Activated naive CD4-positive, alpha-beta T cell treated with anti-CD3 and anti-CD28 coated beads, Interleukin-2, amount 50 U/mL, for 24 hours (primary cell): ENCODE results near the gene GPR6.
A peak's percentile ranks its signal among the peaks of the same experiment; 100 is the strongest.

Experiments used
- H3K27ac Mint-ChIP-seq: one replicate; pipeline ENCODE4 v1.8.0; 2021; ENCODE audit warnings: mild to moderate bottlenecking, mixed read lengths
- H3K27me3 Mint-ChIP-seq: one replicate; pipeline ENCODE4 v1.8.0; 2021; ENCODE audit warnings: mixed read lengths
- H3K36me3 Mint-ChIP-seq: one replicate; pipeline ENCODE4 v1.8.0; 2021; ENCODE audit warnings: mixed read lengths
- H3K4me1 Mint-ChIP-seq: one replicate; pipeline ENCODE4 v1.8.0; 2021; ENCODE audit warnings: mixed read lengths
- H3K4me3 Mint-ChIP-seq: one replicate; pipeline ENCODE4 v1.8.0; 2021; ENCODE audit warnings: mild to moderate bottlenecking, mixed read lengths
- H3K9me3 Mint-ChIP-seq: one replicate; pipeline ENCODE4 v1.8.0; 2021; ENCODE audit warnings: mixed read lengths

Gene GPR6, protein sequence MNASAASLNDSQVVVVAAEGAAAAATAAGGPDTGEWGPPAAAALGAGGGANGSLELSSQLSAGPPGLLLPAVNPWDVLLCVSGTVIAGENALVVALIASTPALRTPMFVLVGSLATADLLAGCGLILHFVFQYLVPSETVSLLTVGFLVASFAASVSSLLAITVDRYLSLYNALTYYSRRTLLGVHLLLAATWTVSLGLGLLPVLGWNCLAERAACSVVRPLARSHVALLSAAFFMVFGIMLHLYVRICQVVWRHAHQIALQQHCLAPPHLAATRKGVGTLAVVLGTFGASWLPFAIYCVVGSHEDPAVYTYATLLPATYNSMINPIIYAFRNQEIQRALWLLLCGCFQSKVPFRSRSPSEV

GRCh38 chr6:109978174-109979032 is at the start of gene GPR6:
Gene GPR6 (plus strand): TSS chr6:109978311. CDS start chr6:109979113, 802 bp downstream.
- peak within 1 kb of the TSS; percentile 44 for H3K27ac Mint-ChIP-seq

GRCh38 chr6:109934293-109934692 is 43.8 kb upstream of the GPR6 start:
- Mint-ChIP-seq H3K36me3 (no peaks in the 10 kb centered on the region), H3K27ac (no peak overlapping the region), H3K4me1 (no peaks in the 10 kb centered on the region), H3K27me3 (no peaks in the 10 kb centered on the region), H3K9me3 (no peaks in the 10 kb centered on the region), H3K4me3 (no peak overlapping the region)

More at GRCh38 chr6:109978174-109979032, at the start of gene GPR6:
- peaks cover 5% of the 10 kb centered on the region for H3K9me3 Mint-ChIP-seq
- H3K4me1 Mint-ChIP-seq, result no peaks in the 10 kb centered on the region
- peaks cover 4% of the 10 kb centered on the region for H3K36me3 Mint-ChIP-seq
- H3K27me3 Mint-ChIP-seq, result peaks cover 38% of the 10 kb centered on the region
- no peak within 1 kb of the TSS for H3K4me3 Mint-ChIP-seq

GRCh38 chr6:109939654-109940053 is 38.5 kb upstream of the GPR6 start:
- no peaks in the 10 kb centered on the region for H3K4me1 Mint-ChIP-seq
- H3K27ac Mint-ChIP-seq, result no peak overlapping the region
- H3K4me3 Mint-ChIP-seq, result no peak overlapping the region
- H3K9me3 Mint-ChIP-seq, result no peaks in the 10 kb centered on the region
- no peaks in the 10 kb centered on the region for H3K27me3 Mint-ChIP-seq
- no peaks in the 10 kb centered on the region for H3K36me3 Mint-ChIP-seq

DNA sequence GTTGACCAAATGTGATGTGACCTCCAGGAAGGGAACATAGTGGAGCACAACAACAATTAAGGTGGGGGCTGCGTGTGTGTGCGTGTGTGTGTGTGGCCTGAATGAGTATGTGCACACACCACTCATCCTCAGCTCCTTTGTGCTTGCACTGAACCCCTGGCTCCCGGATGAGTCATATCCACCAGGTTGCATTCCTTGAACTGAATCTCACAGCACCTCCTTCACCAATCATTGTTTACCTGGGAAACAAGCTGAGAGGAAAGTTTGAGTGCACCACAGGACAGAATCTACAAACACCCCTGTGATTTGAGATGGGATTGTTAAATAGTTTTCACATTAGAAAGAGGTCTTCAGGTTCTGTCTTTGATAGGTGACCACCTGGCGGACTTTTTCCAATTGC is 33.7 kb upstream of the GPR6 start:
- H3K27me3 Mint-ChIP-seq, result peaks cover 8% of the 10 kb centered on the region
- no peaks in the 10 kb centered on the region for H3K4me1 Mint-ChIP-seq
- H3K9me3 Mint-ChIP-seq, result no peaks in the 10 kb centered on the region
- H3K36me3 Mint-ChIP-seq, result no peaks in the 10 kb centered on the region
- no peak overlapping the region for H3K27ac Mint-ChIP-seq
- no peak overlapping the region for H3K4me3 Mint-ChIP-seq

DNA sequence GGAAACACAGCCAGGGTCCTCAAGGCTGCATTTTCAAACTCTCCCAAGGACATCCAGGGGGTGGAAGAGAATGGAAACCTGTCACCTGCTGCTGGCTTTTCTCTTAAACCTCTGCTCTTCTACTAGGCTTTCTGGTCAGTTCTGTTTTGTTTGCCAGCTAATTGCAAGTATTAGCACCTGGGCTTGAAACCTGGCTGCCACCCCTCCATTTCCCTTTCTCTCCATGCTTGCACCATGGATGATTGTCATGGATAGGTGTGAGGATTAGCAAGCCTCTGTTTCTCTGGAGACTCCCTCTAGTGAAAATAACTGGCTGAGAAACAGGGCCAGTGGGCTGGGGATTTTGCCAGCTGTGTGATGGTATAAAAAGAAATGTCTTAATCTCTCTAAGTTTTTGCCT is 33.0 kb upstream of the GPR6 start:
- Mint-ChIP-seq H3K4me3 (no peak overlapping the region), H3K36me3 (no peaks in the 10 kb centered on the region), H3K9me3 (no peaks in the 10 kb centered on the region), H3K27me3 (peaks cover 8% of the 10 kb centered on the region), H3K4me1 (no peaks in the 10 kb centered on the region), H3K27ac (no peak overlapping the region)

DNA sequence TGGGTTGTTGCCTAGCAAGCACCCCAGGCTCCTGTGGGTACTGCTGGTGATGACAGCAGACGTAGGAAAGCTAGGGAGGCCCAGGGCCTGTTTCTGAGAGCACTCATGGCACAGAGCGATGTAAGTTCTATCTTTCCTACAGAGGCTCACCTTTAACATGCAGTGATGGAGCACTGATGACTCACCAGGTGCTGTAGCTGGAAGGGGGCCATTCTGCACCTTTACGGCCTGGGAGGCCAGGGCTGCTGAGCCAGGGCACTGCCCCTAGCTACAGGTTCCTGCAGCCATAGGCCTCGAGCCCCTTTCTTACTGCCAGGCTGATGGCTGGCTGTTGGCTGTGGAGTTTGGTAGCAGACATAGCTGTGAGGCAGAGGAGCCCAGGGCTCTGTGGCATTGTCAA is 31.1 kb upstream of the GPR6 start:
- Mint-ChIP-seq H3K4me1 (no peaks in the 10 kb centered on the region), H3K4me3 (no peak overlapping the region), H3K9me3 (no peaks in the 10 kb centered on the region), H3K27ac (no peak overlapping the region), H3K27me3 (peaks cover 8% of the 10 kb centered on the region), H3K36me3 (no peaks in the 10 kb centered on the region)

DNA sequence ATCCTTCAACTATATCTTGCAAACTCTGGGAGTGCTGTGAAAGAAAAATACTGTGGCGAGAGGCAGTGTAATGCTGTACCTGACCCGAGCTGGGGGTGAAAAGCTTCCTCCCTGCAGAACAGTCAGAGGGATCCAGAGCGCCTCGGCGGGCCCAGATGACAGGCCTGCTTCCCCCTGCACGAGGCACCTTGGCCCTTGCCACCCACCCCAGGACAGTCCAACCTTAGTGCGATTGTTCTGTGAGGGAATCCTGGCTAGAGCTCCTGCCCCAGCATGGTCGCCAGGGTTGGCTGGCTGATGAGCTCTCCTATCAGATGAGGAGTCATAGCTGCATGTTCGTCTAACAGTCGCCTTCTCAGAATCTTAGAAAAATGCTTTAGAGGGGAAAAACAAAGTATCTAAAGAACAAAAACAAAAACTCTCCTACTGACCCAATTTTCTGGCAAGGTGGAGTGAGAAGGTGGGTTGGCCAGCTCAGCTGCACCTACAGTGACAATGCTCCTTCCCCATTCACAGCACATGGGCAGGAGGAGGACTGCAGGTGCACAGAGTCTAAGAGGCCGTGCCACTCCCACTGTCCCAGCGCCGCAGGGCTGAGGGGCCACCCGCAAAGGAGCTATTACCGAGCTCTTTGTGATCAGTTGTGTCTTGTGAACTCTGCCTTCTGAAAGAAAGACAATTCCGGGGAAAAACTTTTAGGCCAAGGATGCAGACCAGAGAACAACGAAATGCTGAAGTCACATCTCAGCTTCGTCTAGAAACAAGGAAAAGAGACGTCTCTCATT is 28.6 kb upstream of the GPR6 start:
- H3K36me3 Mint-ChIP-seq, result peaks cover 1% of the 10 kb centered on the region
- H3K9me3 Mint-ChIP-seq, result peaks cover 2% of the 10 kb centered on the region
- no peak overlapping the region for H3K27ac Mint-ChIP-seq
- no peaks in the 10 kb centered on the region for H3K4me1 Mint-ChIP-seq
- no peak overlapping the region for H3K4me3 Mint-ChIP-seq
- peaks cover 9% of the 10 kb centered on the region for H3K27me3 Mint-ChIP-seq

GRCh38 chr6:109955491-109955890 is 22.6 kb upstream of the GPR6 start:
- no peaks in the 10 kb centered on the region for H3K4me1 Mint-ChIP-seq
- H3K9me3 Mint-ChIP-seq, result peaks cover 5% of the 10 kb centered on the region
- no peak overlapping the region for H3K27ac Mint-ChIP-seq
- no peak overlapping the region for H3K4me3 Mint-ChIP-seq
- H3K36me3 Mint-ChIP-seq, result peaks cover 2% of the 10 kb centered on the region
- H3K27me3 Mint-ChIP-seq, result peaks cover 10% of the 10 kb centered on the region

DNA sequence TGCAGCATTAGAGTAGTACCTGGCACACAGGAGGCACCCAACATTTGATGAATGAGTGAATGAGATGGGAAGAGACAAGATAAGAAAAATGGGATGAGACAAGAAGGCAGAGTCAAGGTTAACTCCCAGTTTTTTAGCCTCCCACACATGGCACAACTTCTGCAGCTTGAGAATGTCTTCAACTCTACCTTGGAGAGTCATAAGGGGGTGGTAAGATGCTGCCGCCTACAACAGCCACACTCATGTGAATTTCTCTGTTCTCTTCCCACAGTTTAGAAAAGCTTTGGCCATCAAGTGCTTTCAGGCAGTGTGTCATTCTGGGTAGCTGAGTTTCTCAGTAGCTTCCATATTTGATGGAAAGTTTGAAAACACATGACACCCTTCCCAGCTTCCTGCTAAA is 19.5 kb upstream of the GPR6 start:
- H3K9me3 Mint-ChIP-seq, result peaks cover 5% of the 10 kb centered on the region
- peaks cover 2% of the 10 kb centered on the region for H3K36me3 Mint-ChIP-seq
- no peak overlapping the region for H3K4me3 Mint-ChIP-seq
- H3K27me3 Mint-ChIP-seq, result peaks cover 10% of the 10 kb centered on the region
- H3K27ac Mint-ChIP-seq, result no peak overlapping the region
- no peaks in the 10 kb centered on the region for H3K4me1 Mint-ChIP-seq

DNA sequence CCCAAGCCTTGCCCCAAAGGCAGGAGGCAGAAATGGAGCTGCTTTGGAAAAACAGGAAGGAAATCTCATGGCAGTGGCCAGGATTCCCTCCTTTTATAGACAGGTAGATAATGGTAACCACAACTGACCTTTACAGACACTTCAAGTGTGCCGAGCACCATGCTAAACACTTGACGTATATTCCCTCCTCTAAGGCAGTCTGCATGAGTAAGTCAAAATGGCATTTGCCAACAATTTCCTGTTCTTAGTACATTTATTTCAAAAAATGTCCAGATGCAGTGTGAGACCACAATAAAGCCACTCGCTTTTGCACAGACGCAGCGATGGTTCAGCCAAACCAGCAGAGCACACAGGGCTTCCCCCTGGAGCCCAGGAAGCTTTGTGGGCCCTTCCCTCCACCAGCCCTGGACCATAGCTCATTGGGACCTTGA is 16.5 kb upstream of the GPR6 start:
- Mint-ChIP-seq H3K36me3 (no peaks in the 10 kb centered on the region), H3K27me3 (peaks cover 8% of the 10 kb centered on the region), H3K27ac (no peak overlapping the region), H3K9me3 (no peaks in the 10 kb centered on the region), H3K4me1 (no peaks in the 10 kb centered on the region), H3K4me3 (no peak overlapping the region)

- Mint-ChIP-seq H3K27me3 (peaks cover 4% of the 10 kb centered on the region), H3K4me3 (no peak overlapping the region), H3K36me3 (no peaks in the 10 kb centered on the region), H3K9me3 (no peaks in the 10 kb centered on the region), H3K4me1 (no peaks in the 10 kb centered on the region), H3K27ac (no peak overlapping the region)
Measured at GRCh38 chr6:109962271-109962670, 15.8 kb upstream of the GPR6 start.

GRCh38 chr6:109963598-109964170 is 14.4 kb upstream of the GPR6 start:
- Mint-ChIP-seq H3K27me3 (peaks cover 3% of the 10 kb centered on the region), H3K36me3 (no peaks in the 10 kb centered on the region), H3K4me1 (no peaks in the 10 kb centered on the region), H3K27ac (no peak overlapping the region), H3K9me3 (no peaks in the 10 kb centered on the region), H3K4me3 (no peak overlapping the region)

DNA sequence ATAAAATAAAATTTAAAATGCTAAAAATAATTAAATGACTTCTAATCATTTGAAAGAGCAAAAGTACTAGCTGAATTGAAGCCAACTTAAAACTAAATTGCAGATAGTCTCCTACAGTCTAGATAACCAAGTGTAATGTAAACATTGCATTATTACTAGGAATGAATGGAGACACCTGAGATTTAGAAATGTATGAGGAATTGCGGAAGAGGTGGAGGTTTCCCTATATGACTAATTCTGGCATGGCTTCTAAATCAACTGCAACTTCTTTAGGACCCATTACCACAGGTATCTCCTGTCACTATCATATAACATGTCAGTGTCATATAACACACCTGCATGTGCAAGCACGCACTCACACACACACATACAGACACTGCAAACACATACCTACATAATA is 13.2 kb upstream of the GPR6 start:
- H3K27ac Mint-ChIP-seq, result no peak overlapping the region
- H3K36me3 Mint-ChIP-seq, result no peaks in the 10 kb centered on the region
- H3K27me3 Mint-ChIP-seq, result peaks cover 8% of the 10 kb centered on the region
- no peaks in the 10 kb centered on the region for H3K4me1 Mint-ChIP-seq
- H3K4me3 Mint-ChIP-seq, result no peak overlapping the region
- H3K9me3 Mint-ChIP-seq, result no peaks in the 10 kb centered on the region

DNA sequence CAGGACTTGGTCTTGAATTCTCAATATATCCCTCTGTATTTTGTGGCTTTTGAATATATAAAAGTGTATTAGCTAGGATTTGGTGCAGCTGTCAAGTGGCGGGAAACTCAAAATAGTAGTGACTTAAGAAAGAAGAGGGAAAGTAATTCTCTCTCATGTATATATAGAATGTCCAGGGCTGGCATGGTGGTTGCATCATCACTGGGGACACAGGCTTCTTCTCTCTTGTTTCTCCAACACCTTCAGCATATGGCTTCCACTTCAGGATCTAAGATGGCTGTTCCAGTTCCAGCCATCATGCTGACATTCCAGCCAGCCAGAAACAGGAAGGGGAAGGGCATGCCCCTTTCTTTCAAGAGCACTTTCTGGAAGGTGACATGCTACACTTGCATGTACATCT is 11.8 kb upstream of the GPR6 start:
- no peaks in the 10 kb centered on the region for H3K4me1 Mint-ChIP-seq
- H3K4me3 Mint-ChIP-seq, result no peak overlapping the region

GRCh38 chr6:109977791-109978173 is 329 bp upstream of the GPR6 start:
- H3K36me3 Mint-ChIP-seq, result peaks cover 4% of the 10 kb centered on the region
- peaks cover 5% of the 10 kb centered on the region for H3K9me3 Mint-ChIP-seq
- no peak overlapping the region for H3K4me3 Mint-ChIP-seq
- H3K27ac Mint-ChIP-seq, result peak overlapping the region; percentile 44
- no peaks in the 10 kb centered on the region for H3K4me1 Mint-ChIP-seq
- peaks cover 37% of the 10 kb centered on the region for H3K27me3 Mint-ChIP-seq

More for the DNA sequence above, 11.8 kb upstream of the GPR6 start:
- Mint-ChIP-seq H3K9me3 (no peaks in the 10 kb centered on the region), H3K27ac (no peak overlapping the region), H3K36me3 (no peaks in the 10 kb centered on the region), H3K27me3 (peaks cover 10% of the 10 kb centered on the region)
